HG03571 (cell line): ENCODE results near the gene DLL1.

Source experiments
- ATAC-seq: cut with Tn5 transposase; IDR thresholded peaks from one replicate; pipeline ENCODE4 v1.9.1; 2021; ENCODE audit not compliant: unreplicated experiment

The DLL1 gene

DNA sequence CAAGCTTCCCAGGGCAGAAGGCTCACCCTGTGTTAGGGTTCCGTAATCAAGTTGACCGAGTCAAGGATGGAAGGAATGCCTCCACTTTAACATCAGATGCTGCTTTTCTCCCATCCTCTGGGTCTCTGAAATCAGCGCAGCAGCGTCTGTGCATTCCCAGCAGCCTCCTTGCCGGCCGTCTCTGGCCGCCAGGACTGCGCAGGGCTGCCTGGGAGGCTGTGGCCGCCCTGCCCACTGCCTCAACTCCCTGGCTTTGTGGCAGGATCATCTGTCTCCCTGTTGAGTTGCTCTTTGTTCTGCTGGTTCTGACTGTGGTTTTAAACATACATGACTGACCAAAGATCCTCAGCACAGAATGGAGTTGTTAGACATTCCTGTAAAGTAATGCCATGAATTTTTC, 56.5 kb downstream of the DLL1 start:
- no peak for ATAC-seq

DNA sequence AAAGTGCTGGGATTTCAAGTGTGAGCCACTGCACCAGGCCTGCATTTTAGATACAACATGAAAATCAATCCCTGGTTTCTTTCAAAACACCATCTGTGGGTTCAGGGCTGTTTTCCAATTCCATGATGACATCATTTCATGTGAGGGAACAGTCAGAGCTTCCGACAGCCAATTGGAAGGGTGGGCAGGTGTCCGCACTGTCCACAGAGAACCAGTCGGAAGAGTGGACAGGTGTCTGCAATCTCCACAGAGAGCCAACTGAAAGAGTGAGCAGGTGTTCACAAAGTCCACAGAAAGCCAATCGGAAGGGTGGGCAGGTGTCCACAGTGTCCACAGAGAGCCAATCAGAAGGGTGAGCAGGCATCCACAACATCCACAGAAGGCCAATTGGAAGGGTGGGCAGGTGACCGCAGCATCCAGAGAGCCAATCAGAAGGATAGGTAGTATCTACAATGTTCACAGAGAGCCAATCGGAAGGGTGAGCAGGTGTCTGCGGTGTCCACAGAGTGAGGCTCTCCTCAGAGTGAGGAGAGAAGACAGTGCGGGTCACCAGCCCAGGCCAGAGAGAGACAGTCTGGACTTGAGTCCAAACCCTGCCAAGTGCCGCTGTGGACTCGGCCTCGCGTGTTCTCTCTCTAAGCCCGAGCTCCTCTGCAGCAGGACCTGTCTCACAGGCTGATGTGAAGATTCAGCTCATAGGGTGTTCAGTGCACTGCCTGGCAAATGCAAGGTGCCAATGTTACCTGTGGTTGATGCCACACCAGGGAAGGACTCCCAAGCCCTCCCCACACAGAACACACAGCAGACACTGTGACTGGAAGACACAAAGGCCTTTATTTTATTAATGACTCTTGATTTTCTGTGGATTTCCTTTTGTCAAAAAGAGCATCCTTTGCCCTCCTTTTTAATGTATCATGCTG, 57.3 kb downstream of the DLL1 start:
- no peak for ATAC-seq
